Prostate gland (tissue), 2 donors: ENCODE data around the gene ATP7B.

Experiments used
- CTCF ChIP-seq, 4 experiments: fragments of 200-600 bp in 2 of 4; fragments of 450-650 bp in 2 of 4; sonication (generic) in 2 of 4; IDR thresholded peaks; 1 replicate in 3 of 4; 2 replicates in 1 of 4; pipeline ENCODE4 v1.5.1; 2016 to 2019; ENCODE audit warnings: antibody characterized with exemption in 4 of 4, mild to moderate bottlenecking in 2 of 4, moderate library complexity in 2 of 4
- POLR2AphosphoS5 ChIP-seq: sonication (generic); formaldehyde crosslinking; IDR thresholded peaks from one replicate; pipeline ENCODE4 v1.6.1; 2017; ENCODE audit warnings: antibody characterized with exemption

GRCh38 chr13:51981355-51981754, 29.9 kb downstream of the ATP7B start:
- TF ChIP-seq CTCF (IDR thresholded peaks at IDR 0.05): no peak
- no peak for TF ChIP-seq POLR2AphosphoS5
